Activated T-cell treated with anti-CD3 and anti-CD28 coated beads, Interleukin-2, amount 50 U/mL, for 4 hours (primary cell): ENCODE measurements around the gene AGPAT1. TPM values are rescaled to one million over a fixed set of nuclear protein-coding genes. Genes with fewer than 3 reads are reported as not detected.

Source experiments
- ATAC-seq, 2 donors: fragments of 200-7000 bp; cut with Tn5 transposase; one replicate each; pipeline ENCODE4 v1.10.0; 2021
- DNase-seq: peaks from one replicate; pipeline ENCODE4 v3.0.0-alpha.2; 2020
- H3K27me3 Mint-ChIP-seq: one replicate; pipeline ENCODE4 v1.8.0; 2021; ENCODE audit warnings: low read depth, mixed read lengths
- H3K36me3 Mint-ChIP-seq: one replicate; pipeline ENCODE4 v1.8.0; 2022; ENCODE audit warnings: mixed read lengths; ENCODE audit not compliant: insufficient read depth
- H3K4me1 Mint-ChIP-seq: one replicate; pipeline ENCODE4 v1.8.0; 2021; ENCODE audit warnings: low read depth, mixed read lengths
- H3K4me3 Mint-ChIP-seq: one replicate; pipeline ENCODE4 v1.8.0; 2021; ENCODE audit warnings: mild to moderate bottlenecking, moderate library complexity, mixed read lengths
- H3K9me3 Mint-ChIP-seq: one replicate; pipeline ENCODE4 v1.8.0; 2021; ENCODE audit warnings: mixed read lengths
- total RNA-seq, 3 donors: library from RNA; stranded (reverse); gene quantifications; one replicate each; pipeline ENCODE4 v1.2.1, GENCODE V29; 2021

Gene AGPAT1
- total RNA-seq, 3 donors from 2014 or later = 27.3 to 28.2 (median 28.1) TPM

DNA sequence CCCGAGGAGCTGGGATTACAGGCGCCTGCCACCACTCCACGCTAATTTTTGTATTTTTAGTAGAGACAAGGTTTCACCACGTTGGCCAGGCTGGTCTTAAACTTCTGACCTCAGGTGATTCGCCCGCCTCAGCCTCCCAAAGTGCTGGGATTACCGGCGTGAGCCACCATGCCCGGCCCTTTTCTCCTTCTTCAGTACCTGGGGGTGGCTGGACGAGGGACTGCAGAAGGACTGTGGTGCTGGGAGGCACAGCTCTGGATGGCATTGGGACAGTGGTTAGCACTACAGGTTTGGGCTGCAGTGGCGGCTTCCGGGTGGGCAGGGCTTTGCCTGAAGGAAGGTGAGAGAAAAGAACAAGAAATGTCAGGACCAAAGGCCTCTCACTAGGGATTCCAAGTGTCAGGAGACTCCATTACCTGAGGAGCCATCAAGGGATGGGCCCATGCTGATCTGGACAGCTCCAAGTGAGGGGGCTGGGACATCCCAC, 55.3 kb downstream of the AGPAT1 start:
- Mint-ChIP-seq H3K4me3 (no peak overlapping the region), H3K9me3 (no peaks in the 10 kb centered on the region), H3K4me1 (peaks cover 13% of the 10 kb centered on the region), H3K27me3 (no peaks in the 10 kb centered on the region), H3K36me3 (peaks cover 34% of the 10 kb centered on the region)
- DNase-seq (no peak), ATAC-seq (no peak)

GRCh38 chr6:32118782-32119628, 56.9 kb downstream of the AGPAT1 start:
- H3K4me3 Mint-ChIP-seq = no peak overlapping the region
- peak; percentile 78 to 83 for ATAC-seq
- H3K4me1 Mint-ChIP-seq = peaks cover 11% of the 10 kb centered on the region
- DNase-seq = peak; percentile 60
- no peaks in the 10 kb centered on the region for H3K9me3 Mint-ChIP-seq
- peaks cover 31% of the 10 kb centered on the region for H3K36me3 Mint-ChIP-seq
- H3K27me3 Mint-ChIP-seq = no peaks in the 10 kb centered on the region

Other genes starting within 250 kb of the AGPAT1 start
- 1 to 10 TPM in 1 of 3 donors, under 1 TPM in 2; 0.56 to 1.0 (median 0.95) TPM for gene C2, start 248.4 kb downstream of the AGPAT1 start, total RNA-seq
- gene CFB, start 230.0 kb downstream of the AGPAT1 start, total RNA-seq = 1 to 10 TPM in 2 of 3 donors, under 1 TPM in 1; 0.42 to 1.5 (median 1.4) TPM
- gene NELFE, start 217.1 kb downstream of the AGPAT1 start, total RNA-seq = 100 to 1,000 TPM; 107 to 111 (median 109) TPM
- gene SKIC2, start 216.9 kb downstream of the AGPAT1 start, total RNA-seq = 100 to 1,000 TPM; 123 to 157 (median 132) TPM
- gene DXO, start 203.9 kb downstream of the AGPAT1 start, total RNA-seq = 1 to 10 TPM; 7.1 to 9.0 (median 8.9) TPM
- gene C4A, start 194.0 kb downstream of the AGPAT1 start, total RNA-seq = 1 to 10 TPM; 4.3 to 5.9 (median 5.3) TPM
- 1 to 10 TPM; 4.9 to 5.3 (median 5.2) TPM for gene C4B, start 161.3 kb downstream of the AGPAT1 start, total RNA-seq
- 1 to 10 TPM in 1 of 3 donors, under 1 TPM in 2; 0.74 to 1.0 (median 0.84) TPM for gene CYP21A2, start 137.7 kb downstream of the AGPAT1 start, total RNA-seq
- 1 to 10 TPM; 1.1 to 1.9 (median 1.6) TPM for gene TNXB, start 66.7 kb downstream of the AGPAT1 start, total RNA-seq
- 10 to 100 TPM; 65.2 to 75.2 (median 67.2) TPM for gene ATF6B, start 47.8 kb downstream of the AGPAT1 start, total RNA-seq
- gene FKBPL, start 45.8 kb downstream of the AGPAT1 start, total RNA-seq = 1 to 10 TPM; 3.2 to 6.6 (median 4.9) TPM
- under 1 TPM; 0.37 to 0.51 (median 0.38) TPM for gene PRRT1, start 24.1 kb downstream of the AGPAT1 start, total RNA-seq
- gene PPT2, start 21.9 kb downstream of the AGPAT1 start, total RNA-seq = 10 to 100 TPM; 18.7 to 27.0 (median 20.2) TPM
- gene EGFL8, start 11.5 kb downstream of the AGPAT1 start, total RNA-seq = 1 to 10 TPM; 6.4 to 9.6 (median 9.1) TPM
- 10 to 100 TPM; 40.1 to 49.6 (median 47.1) TPM for gene RNF5, start 2.3 kb upstream of the AGPAT1 start, total RNA-seq
- gene AGER, start 8.2 kb upstream of the AGPAT1 start, total RNA-seq = 10 to 100 TPM in 2 of 3 donors, 1 to 10 TPM in 1; 8.9 to 14.7 (median 13.0) TPM
- 10 to 100 TPM; 62.2 to 68.2 (median 64.0) TPM for gene PBX2, start 14.1 kb upstream of the AGPAT1 start, total RNA-seq
- gene GPSM3, start 16.6 kb upstream of the AGPAT1 start, total RNA-seq = 10 to 100 TPM; 37.1 to 47.6 (median 43.4) TPM
- under 1 TPM; 0.40 to 0.58 (median 0.43) TPM for gene NOTCH4, start 48.0 kb upstream of the AGPAT1 start, total RNA-seq
- not detected for gene TSBP1, start 195.8 kb upstream of the AGPAT1 start, total RNA-seq
- gene BTNL2, start 231.1 kb upstream of the AGPAT1 start, total RNA-seq = not detected